ENCODE data around the gene PHLDB1. TPM values are rescaled to one million over a fixed set of nuclear protein-coding genes. Genes with fewer than 3 reads are reported as not detected.

The PHLDB1 gene
- total RNA-seq, 1 experiment from 2014 or later, result 40.0 TPM

DNA sequence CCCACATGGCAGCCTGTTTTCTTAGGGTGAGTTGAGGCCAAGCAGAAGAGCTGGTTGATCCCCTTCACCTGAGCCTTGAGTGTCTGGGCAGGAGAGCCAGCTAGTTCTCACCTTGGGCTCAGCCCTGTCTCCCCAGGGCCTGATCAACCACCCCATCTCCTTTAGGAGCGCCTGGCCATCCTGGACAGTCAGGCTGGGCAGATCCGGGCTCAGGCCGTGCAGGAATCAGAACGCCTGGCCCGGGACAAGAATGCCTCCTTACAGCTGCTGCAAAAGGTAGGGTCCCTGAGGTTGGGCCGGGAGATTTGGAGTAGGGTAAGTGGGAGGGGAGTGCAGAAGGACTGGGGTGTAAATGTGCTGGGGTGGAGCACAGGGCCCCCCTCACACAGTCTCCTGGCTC, 31.3 kb downstream of the PHLDB1 start:
- no peak for DNase-seq (ENCODE audit: low spot score)

DNA sequence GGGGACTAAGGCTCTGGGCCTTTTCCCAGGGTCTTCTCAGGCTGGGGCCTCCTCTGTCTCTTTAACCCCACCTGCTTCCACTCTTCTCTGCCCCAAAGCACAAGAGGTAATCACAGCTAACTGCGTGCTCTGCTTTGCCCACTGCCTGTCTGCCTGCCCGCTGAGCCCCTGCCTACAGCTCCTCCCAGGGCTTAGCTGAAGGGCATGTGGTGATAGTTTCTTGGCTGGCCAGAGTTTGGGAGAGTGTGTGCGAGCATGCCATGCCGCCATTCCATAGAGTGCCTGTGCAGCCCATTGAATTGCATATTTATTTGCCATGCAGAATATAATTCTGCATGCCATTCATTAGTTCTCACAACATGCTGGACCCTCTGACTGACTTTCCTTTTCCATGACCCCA, 32.5 kb downstream of the PHLDB1 start:
- DNase-seq (ENCODE audit: low spot score), result no peak

DNA sequence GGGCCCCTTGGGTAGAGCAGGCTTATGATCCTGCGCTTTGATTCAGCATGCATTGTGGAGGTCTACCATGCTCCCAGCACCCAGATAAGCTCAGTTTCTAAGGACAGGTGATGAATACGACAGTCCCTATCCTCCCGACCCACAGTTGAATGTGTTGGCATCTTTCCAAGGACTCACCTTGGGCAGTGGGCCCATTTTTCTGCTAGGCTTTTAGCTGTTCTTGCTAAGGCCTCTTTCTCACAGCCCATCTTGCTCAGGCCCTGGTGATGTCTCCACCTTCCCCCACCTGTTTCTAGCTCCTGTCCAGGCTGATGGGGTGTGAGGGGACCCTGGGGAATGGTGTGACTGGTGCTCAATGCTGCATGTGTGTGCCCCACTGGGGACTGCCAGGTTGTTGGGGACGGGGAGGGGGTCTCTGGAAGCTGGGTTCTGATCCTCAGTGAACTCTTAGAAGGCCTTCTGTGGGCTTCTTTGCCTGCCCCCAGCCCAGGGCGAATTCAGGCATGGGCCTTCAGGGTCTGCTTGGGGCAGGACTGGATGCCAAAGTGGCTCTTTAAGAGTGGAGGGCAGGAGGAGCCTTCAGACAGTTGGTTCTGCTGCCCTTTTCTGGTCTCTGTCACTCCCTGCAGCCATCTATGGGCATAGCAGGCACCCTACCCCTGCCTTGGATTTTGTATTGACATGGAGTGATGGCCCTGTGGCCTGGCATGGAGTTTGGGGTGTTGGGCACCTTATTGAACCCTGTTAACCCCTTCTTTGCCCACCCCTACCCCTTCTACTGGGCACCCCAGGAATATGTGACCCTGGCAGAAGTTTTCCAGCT, 33.1 kb downstream of the PHLDB1 start:
- no peak for DNase-seq (ENCODE audit: low spot score)

DNA sequence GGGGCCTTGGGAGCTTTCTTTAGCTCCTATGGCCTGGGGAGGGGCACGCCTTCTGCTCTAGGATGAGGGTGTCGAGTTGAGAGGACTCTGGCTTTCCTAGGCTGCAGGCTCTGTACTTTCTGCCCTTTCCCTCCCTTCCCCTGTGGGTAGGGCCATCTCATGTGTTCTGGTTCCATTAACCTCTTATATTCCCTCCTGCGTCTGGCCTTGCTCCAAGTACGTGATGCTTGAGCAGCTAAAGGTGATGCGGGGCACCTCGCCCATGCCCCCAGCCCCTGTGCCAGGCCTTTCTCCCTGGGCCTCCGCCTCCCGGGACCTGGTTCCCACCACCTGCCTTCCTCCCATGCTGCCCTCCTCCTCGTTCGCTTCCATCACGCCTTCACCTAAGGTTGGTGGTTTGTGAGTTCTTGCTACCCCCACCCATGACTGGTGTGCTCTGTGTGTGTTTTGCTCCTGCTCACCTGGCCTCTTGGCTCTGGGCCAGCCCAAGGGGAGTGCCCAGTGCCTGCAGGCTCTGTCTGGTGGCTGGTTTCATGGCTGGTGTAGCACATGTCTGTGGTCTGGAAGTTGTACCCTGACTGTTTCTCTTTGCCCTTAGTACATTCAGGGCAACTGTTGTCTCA, 34.1 kb downstream of the PHLDB1 start:
- DNase-seq (ENCODE audit: low spot score), result no peak

DNA sequence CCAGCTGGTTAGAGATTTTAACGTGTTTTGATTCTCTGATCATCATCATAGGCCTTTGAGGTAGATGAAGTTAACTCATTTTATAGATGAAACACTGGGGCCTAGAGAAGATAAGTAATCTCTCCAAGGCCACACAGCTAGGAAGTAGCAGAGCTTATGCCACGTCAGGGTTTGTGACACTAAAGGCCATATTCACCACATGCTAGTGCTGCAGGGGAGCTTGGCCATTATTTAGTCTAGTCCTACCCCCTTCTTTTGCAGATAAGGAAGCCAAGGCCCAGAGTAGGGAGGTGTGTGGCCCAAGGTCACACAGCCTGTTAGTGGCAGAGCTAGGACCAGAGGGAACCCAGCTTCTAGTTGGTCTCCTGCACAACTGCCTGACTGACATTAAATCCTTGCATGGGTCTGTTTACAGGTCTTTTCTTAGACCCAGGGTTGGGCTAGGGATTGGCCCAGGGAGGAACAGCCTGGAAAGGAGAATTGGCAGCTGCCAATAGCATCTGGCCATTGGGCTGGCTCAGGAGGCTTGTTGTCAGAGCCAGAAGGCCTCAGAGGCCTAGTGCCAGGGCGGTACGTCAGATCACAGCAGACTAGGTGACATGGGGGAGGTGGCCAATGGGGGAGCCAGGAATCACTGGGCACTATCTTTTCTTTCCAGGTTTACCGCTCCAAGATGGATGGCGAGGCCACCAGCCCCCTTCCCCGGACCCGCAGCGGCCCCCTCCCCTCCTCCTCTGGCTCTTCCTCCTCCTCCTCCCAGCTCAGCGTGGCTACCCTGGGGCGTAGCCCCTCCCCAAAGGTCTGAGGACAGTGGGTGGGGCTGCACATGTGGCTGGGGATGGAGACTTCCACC, 36.0 kb downstream of the PHLDB1 start:
- no peak for DNase-seq (ENCODE audit: low spot score)

DNA sequence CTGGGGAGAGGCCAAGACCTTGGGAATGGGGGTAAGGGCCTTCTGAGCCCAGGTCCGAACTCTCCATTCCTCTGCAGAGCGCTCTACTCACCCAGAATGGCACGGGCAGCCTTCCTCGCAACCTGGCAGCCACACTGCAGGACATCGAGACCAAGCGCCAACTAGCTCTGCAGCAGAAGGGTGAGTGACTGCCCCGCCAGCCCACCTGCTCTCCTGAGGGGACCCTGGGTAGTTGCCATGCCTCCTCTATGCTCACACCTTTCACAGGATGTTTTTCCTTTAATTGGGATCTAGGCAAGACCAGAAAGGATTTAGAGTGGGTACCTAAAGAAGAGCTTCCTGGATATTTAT, 36.6 kb downstream of the PHLDB1 start:
- no peak for DNase-seq (ENCODE audit: low spot score)

DNA sequence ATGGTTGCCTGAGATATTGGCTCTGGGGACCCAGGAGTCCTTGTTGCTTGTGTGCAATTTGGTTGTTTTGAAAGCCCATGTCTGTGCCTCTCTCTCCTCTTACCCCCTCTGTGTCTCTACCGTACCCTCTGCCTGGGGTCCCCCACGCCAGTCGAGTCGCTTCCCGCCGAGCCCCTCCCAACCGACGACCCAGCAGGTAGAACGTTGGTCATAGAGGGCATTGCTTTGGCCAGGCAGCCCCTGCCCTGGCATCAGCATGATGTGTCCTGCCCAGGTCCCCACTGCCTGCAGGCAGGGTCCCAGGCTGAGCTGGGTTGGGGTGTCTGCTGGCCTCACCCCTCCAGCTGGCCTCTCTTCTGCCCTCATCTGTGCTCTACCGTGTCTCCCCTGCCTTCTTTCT, 37.1 kb downstream of the PHLDB1 start:
- DNase-seq (ENCODE audit: low spot score), result no peak

DNA sequence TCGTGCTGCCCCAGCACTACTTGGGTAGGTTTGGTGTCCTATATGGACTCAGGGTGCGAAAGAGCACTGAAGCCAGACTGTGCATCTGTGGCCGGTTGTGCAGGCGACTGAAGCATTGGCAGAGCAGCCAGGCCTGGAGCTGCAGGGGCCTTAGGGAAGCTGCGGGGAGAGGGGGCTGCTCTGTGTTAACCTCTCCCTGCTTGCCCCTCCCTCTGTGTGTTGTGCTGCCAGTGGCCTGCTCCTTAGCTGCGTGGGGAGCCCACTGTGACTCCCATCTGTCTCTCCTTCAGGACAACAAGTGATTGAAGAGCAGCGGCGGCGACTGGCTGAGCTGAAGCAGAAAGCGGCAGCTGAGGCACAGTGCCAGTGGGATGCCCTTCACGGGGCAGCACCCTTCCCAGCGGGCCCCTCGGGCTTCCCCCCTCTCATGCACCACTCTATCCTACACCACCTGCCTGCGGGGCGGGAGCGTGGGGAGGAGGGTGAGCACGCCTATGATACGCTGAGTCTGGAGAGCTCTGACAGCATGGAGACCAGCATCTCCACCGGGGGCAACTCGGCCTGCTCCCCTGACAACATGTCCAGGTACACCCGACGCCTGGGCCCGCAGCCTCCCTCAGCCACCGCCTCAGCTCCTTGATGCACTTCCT, 37.8 kb downstream of the PHLDB1 start:
- no peak for DNase-seq (ENCODE audit: low spot score)

DNA sequence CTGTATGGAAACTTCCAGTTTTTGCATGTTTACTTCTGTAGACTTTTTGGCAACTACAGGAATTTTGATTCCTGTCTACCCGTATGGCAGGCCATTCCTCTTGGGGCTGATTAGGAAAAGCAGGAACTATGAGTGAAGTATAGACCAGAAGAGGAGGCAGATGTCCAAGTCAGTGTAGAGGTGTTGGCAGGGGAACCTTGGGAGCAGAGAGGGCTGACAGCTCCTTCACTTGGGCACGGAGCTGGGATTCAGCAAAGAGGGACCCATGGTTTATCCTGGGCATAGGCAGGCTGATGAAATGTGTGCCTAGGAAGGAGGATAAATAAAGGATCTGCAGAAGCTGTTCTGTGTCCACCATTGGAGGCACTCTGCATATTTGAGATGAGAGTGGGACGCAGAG, 39.0 kb downstream of the PHLDB1 start:
- no peak for DNase-seq (ENCODE audit: low spot score)

DNA sequence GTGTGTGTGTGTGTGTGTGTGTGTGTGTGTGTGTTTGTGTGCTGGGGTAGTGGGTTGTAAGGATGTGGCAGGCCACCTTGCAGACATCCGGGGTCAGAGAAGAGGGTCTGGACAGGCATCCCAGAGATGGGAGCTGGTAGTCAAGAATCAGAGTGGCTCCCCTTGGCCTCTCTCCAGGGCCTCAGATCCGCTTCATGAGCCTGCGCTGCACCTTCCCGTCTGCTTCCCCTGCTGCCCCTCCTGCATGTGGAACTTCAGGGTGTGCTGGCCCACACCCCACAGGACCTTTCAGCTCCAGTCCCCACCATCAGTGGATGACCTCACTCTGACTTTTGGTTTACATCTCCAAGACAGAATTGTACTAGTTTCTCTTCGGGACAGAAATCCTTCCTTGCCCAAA, 40.9 kb downstream of the PHLDB1 start:
- no peak for DNase-seq (ENCODE audit: low spot score)

DNA sequence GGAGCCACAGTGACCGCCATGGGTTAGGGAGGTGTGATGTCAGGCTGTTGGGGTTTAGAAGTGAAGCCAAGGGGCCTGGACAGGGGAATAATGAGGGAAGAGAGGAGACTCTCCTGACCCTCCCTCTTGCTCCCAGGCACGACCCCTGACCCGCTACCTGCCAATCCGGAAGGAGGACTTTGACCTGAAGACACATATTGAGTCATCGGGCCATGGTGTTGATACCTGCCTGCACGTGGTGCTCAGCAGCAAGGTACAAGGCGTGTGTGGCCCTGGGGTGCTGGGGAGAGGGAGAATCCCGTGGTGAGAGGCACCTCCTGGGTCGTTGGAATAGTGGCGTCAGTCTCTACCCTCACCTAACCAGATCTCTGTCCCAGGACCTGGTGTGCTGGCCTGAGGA, 42.5 kb downstream of the PHLDB1 start:
- no peak for DNase-seq (ENCODE audit: low spot score)

DNA sequence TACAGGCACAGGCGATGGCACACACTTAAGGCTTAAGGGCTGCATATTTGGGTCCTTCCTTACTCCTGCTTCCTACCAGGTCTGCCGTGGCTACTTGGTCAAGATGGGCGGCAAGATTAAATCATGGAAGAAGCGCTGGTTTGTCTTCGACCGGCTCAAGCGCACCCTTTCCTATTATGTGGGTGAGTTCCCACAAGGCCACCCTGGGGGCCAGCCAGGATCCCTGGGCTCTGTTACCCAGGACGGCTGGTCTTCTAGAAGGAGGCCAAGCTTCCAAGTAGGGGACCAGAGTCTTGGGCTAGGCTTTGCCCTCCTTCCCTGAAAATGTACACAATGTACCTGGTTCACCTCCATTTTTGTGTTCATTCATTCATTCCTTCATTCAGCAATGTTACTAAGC, 43.0 kb downstream of the PHLDB1 start:
- no peak for DNase-seq (ENCODE audit: low spot score)

DNA sequence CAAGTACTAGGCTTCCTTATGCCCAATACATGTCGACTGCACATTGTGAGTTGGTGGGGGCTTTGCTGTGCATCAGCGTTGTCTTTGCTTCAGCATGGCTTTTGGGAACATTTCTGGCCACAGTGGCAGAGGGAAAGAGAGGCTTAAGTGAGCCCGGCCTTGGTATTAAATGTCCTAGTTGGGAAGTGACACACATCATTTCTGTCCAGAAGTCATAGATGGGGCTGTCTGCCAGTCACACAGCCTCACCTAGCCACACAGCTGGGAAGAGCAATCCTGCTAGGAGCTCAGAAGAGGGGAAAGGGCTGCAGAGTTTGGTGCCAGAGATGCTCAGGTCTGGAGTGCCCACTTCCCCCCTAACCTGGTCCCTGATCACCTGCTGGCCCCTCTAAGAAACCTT, 44.4 kb downstream of the PHLDB1 start:
- DNase-seq (ENCODE audit: low spot score), result no peak

DNA sequence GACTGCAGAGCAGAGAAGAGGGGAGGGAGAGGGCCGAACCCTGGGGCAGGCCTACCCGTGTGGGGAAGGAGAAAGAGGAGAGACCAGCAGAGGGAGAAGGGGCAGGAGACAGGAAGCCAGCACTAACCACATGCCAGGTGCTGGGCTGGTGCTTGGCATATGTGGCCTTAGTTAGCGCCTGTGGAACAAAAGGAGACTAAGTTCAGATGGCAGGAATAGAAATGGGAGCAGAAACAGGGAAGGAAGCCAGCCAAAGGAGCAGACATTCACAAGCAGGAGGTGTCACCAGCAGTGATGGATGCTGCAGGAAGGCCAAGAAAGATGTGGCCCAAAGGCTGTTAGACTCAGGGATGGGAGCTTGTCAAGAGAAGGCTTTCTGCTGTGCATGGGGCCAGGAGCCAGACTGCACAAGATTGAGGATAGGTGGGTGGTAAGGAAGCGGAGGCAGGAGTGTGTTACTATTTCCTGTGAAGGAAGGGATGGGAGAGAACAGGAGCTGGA, 45.3 kb downstream of the PHLDB1 start:
- DNase-seq (ENCODE audit: low spot score), result no peak

DNA sequence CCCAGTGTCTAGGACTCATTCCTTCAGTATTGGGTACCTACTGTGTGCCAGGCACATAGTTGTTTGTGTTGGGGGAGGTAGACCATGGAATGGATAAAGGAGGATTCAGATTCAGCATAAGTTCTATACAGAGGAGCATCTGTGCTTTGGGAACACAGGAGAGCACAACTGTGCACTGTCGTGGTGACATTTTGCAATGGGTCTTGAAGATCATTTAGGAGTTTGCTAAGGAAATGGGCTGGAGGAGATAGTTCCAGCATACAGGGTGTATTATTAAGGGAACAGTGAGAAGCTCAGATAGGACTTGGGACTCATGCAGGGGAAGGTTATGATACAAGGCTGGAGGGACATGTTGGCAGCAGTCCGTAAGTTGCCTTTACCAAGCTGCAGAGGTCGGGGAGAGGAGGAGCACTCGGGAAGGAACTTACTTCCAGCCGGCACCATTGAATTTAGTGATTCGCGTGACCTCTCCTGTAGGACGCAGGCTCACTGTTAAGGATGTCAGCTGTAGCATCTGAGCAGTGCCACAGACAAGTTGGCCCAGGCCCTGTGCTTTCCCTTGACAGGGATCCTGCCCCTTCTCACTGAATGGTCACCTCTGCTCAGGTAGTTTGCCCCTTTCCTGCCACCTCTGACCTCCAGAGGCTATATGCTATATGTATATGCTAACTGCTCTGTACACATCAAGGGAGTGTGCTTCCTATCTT, 46.4 kb downstream of the PHLDB1 start:
- no peak for DNase-seq (ENCODE audit: low spot score)

DNA sequence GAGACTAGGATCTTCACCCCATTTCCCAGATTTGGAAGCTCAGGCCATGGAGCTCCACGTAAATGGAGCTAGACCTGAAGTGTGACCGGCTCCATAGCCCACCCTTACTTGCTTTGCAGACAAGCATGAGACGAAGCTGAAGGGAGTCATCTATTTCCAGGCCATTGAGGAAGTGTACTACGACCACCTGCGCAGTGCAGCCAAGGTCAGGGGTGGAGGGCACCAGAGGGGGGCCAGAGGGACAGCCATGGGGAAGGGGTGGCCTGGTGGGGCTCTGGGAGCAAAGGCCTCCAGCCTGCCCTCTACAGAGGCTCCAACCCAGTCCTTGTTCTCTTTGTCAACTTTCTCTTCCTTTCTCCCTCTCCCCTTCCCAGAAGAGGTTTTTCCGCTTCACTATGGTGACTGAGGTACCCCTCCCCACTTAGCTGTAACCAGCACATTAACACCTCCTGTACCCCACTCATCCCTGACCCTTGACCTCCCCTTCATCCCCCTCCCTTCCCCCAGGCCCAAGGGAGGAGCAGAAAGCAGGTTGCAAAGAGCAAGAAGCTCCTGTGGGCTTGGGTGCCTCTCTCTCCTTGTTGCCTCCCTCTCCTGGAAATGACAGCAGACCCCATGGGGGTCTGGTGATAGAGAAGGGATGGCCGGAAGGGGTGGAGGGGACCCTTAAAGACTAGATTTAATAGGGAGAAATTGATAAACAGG, 48.2 kb downstream of the PHLDB1 start:
- no peak for DNase-seq (ENCODE audit: low spot score)

DNA sequence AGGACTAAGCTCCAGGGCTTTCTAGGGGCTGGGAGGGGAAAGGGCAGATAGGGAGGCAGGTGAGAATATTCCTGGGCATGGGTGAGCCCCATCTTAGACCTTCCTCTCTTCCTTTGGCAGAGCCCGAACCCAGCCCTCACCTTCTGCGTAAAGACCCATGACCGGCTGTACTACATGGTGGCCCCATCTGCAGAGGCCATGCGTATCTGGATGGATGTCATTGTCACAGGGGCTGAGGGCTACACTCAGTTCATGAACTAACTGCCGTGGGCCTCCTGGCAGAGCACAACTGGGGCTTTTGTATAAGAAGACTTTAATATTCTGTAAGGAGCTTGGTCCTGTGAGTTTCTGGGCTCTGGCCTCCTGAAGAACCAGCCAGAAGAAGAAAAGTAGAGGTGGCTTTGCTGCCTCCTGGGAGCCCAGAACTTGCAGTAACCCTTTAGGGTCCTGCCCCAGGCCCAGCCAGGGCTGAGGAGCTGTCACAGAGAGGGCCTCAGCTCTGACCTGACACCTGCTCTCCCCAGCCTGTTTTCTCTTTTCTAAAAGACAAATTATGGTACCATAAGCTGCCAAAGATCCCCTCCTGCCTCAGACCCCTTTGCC, 49.2 kb downstream of the PHLDB1 start:
- no peak for DNase-seq (ENCODE audit: low spot score)

DNA sequence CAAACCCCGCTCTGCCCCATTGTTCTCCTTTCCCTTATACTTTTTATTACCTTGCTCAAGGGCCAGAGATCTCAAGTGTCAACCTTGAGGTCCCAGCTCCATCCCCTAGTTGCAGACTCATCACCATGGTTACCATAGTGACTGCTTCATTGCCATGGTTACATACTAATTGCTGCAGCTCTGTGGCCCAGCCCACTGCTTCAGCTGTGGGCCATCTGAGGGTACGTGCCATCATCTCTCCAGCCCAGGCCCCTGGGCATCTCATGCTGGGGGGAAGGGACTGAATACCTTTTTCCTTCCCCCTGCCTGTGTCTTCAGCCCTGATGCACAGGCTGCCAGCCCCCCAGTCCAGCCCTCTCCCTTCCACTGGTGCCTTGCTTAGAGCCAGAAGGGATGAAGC, 49.8 kb downstream of the PHLDB1 start:
- no peak for DNase-seq (ENCODE audit: low spot score)

DNA sequence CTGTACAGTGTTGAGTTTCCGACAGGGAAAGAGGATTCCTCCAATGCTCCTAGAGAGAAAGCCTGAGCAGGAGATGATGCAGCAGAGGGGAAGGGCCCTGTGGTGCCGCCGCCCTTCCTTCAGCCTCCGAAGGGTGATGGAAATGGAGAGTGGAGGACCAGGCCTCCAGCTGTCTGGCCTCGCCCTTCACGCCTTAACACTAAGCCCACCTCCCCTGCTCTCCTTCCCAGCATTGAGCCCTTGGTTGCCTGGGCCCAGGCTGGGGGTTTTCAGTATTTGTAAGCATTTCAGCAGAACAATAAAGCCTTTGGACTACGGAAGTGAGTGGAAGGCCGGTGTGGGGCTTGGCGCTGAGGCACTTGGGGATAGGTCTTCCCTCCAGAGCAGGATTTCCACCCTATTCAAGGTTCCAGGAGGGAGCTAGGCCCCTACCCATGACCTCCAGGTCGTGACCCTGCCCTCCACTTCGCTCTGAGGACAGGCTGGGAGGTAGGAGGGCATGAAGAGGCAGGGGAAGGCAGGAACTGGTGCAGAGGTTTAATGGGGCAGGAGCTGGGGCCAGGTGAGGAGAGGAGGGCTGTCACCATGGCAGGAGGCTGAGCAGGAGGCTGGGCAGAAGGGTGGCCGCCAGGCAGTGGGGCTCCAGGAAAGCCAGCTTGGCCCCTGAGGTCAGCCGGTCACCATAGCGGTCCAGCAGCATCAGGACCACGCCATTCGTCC, 50.5 kb downstream of the PHLDB1 start:
- DNase-seq (ENCODE audit: low spot score), result no peak
